Measurements from ENCODE around the gene PPP2R2C. TPM values are rescaled to one million over a fixed set of nuclear protein-coding genes. Genes with fewer than 3 reads are reported as not detected.

Gene PPP2R2C
- total RNA-seq, 1 experiment from 2014 or later, result not detected

GRCh38 chr4:6379767-6380745 lies 92.4 kb downstream of the PPP2R2C start:
- TF ChIP-seq CTCF (IDR thresholded peaks at IDR 0.05; ENCODE audit: insufficient read depth in 1 of 2, low read depth in 1 of 2, low read length in 1 of 2, severe bottlenecking in 1 of 2, unreplicated experiment in 1 of 2), result no peak
- ChIA-PET CTCF (no interaction called here), POLR2A (no interaction called here)
- Histone ChIP-seq H3K36me3 (ENCODE audit: control insufficient read depth, insufficient read depth, low read length) (no peaks in the 10 kb centered on the region), H3K4me1 (no peaks in the 10 kb centered on the region), H3K27me3 (replicated peaks; ENCODE audit: control insufficient read depth, insufficient read depth, low read length) (no peaks in the 10 kb centered on the region), H3K4me3 (ENCODE audit: low read depth, low read length) (no peak overlapping the region), H3K9me3 (no peaks in the 10 kb centered on the region)
- intact Hi-C loops (cut with micrococcal nuclease; ENCODE audit: unreplicated experiment), result loop anchor here (5.0 kb wide), 1 partner anchor 38 kb away; no protein-coding TSS in a partner anchor
- Mint-ChIP-seq H3K27ac (ENCODE audit: unreplicated experiment) (no peak overlapping the region), H3K27me3 (ENCODE audit: insufficient read depth, unreplicated experiment) (peaks cover 17% of the 10 kb centered on the region), H3K9me3 (ENCODE audit: unreplicated experiment) (no peaks in the 10 kb centered on the region), H3K36me3 (ENCODE audit: insufficient read depth, unreplicated experiment) (no peaks in the 10 kb centered on the region), H3K4me1 (ENCODE audit: low read depth, unreplicated experiment) (no peaks in the 10 kb centered on the region), H3K4me3 (ENCODE audit: unreplicated experiment) (no peak overlapping the region)
- BruUV-seq (replicated peaks), result no TSS peak
- DNase-seq, result no peak

- Histone ChIP-seq H3K9me3 (no peaks in the 10 kb centered on the region), H3K4me3 (ENCODE audit: low read depth, low read length) (no peak overlapping the region), H3K4me1 (no peaks in the 10 kb centered on the region), H3K27me3 (replicated peaks; ENCODE audit: control insufficient read depth, insufficient read depth, low read length) (no peaks in the 10 kb centered on the region), H3K36me3 (ENCODE audit: control insufficient read depth, insufficient read depth, low read length) (no peaks in the 10 kb centered on the region)
- H3K4me3 Mint-ChIP-seq (ENCODE audit: unreplicated experiment), result no peak overlapping the region
- BruUV-seq (replicated peaks), result no TSS peak
- no peak for TF ChIP-seq CTCF (IDR thresholded peaks at IDR 0.05; ENCODE audit: insufficient read depth in 1 of 2, low read depth in 1 of 2, low read length in 1 of 2, severe bottlenecking in 1 of 2, unreplicated experiment in 1 of 2)
- no peaks in the 10 kb centered on the region for H3K9me3 Mint-ChIP-seq (ENCODE audit: unreplicated experiment)
- no peaks in the 10 kb centered on the region for H3K4me1 Mint-ChIP-seq (ENCODE audit: low read depth, unreplicated experiment)
- no peaks in the 10 kb centered on the region for H3K36me3 Mint-ChIP-seq (ENCODE audit: insufficient read depth, unreplicated experiment)
- H3K27me3 Mint-ChIP-seq (ENCODE audit: insufficient read depth, unreplicated experiment), result peaks cover 17% of the 10 kb centered on the region
- no peak overlapping the region for H3K27ac Mint-ChIP-seq (ENCODE audit: unreplicated experiment)
- ChIA-PET CTCF (interaction anchor here (1.1 kb wide), 1 partner anchor 36 kb away, joined by 4 read pairs; no protein-coding TSS in a partner anchor), POLR2A (no interaction called here)
- no peak for DNase-seq
- intact Hi-C loops (cut with micrococcal nuclease; ENCODE audit: unreplicated experiment), result no loop called here
Measured at GRCh38 chr4:6378493-6379445, 93.6 kb downstream of the PPP2R2C start.
